Measurements from ENCODE around the gene KIF13A. TPM values are rescaled to one million over a fixed set of nuclear protein-coding genes. Genes with fewer than 3 reads are reported as not detected.
"Not testable (repeated sequence)": the region's sequence is repeated elsewhere in the genome, so short reads cannot be mapped to it uniquely, and the experiment has no call there.

The KIF13A gene
- total and polyA plus RNA-seq, 2 experiments from 2014 or later = 39.1 to 96.9 TPM

DNA sequence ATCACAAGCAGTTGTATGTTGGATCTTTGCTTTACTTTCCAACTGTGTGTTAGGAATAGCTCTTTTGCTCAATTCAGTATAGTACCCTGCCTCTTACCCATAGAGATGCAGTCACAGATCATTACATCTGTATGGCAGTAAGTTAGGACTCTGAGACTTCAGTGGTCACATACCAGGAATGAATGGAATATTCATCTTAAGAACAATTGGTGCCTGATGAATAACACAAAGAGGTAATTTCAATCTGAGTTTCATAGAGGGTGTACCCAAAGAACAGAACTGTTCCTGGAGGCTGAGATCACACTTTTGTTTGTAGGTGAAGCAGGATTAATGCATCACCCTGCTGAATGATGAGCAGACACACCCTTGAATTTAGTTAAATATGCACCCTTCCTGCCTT is 28.7 kb upstream of the KIF13A start:
- no peaks in the 10 kb centered on the region for H3K36me3 ChIP-seq
- TF ChIP-seq, protein P1, sequence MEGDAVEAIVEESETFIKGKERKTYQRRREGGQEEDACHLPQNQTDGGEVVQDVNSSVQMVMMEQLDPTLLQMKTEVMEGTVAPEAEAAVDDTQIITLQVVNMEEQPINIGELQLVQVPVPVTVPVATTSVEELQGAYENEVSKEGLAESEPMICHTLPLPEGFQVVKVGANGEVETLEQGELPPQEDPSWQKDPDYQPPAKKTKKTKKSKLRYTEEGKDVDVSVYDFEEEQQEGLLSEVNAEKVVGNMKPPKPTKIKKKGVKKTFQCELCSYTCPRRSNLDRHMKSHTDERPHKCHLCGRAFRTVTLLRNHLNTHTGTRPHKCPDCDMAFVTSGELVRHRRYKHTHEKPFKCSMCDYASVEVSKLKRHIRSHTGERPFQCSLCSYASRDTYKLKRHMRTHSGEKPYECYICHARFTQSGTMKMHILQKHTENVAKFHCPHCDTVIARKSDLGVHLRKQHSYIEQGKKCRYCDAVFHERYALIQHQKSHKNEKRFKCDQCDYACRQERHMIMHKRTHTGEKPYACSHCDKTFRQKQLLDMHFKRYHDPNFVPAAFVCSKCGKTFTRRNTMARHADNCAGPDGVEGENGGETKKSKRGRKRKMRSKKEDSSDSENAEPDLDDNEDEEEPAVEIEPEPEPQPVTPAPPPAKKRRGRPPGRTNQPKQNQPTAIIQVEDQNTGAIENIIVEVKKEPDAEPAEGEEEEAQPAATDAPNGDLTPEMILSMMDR (IDR thresholded peaks at IDR 0.05; ENCODE audit: low read depth, low read length) = no peak
- DNase-seq (ENCODE audit: low read depth in 1 of 2, low spot score in 1 of 2) = no peak
- H3K4me3 ChIP-seq = no peak overlapping the region
- H3K4me1 ChIP-seq (ENCODE audit: low read depth) = no peaks in the 10 kb centered on the region
- H3K27ac ChIP-seq = no peak overlapping the region
- no peaks in the 10 kb centered on the region for H3K27me3 ChIP-seq
- H3K9me3 ChIP-seq (ENCODE audit: low read depth) = no peaks in the 10 kb centered on the region

DNA sequence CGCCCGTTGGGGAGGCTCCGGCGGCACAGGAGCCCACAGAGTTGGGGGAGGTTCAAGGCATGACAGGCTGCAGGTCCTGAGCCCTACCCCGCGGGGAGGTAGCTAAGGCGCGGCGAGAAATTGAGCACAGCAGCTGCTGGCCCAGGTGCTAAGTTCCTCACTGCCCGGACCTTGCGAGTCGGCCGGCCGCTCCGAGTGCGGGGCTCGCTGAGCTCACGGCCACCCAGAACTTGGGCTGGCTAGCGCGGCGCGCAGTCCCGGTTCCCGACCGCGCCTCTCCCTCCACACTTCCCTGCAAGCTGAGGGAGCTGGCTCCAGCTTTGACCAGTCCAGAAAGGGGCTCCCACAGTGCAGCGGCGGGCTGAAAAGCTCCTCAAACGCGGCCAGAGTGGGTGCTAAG is 23.9 kb upstream of the KIF13A start:
- DNase-seq (ENCODE audit: low read depth in 1 of 2, low spot score in 1 of 2) = no peak
- no peaks in the 10 kb centered on the region for H3K9me3 ChIP-seq (ENCODE audit: low read depth)
- H3K4me3 ChIP-seq = no peak overlapping the region
- no peaks in the 10 kb centered on the region for H3K4me1 ChIP-seq (ENCODE audit: low read depth)
- no peak overlapping the region for H3K27ac ChIP-seq
- TF ChIP-seq, protein P1 (IDR thresholded peaks at IDR 0.05; ENCODE audit: low read depth, low read length) = no peak
- H3K27me3 ChIP-seq = no peaks in the 10 kb centered on the region
- no peaks in the 10 kb centered on the region for H3K36me3 ChIP-seq

DNA sequence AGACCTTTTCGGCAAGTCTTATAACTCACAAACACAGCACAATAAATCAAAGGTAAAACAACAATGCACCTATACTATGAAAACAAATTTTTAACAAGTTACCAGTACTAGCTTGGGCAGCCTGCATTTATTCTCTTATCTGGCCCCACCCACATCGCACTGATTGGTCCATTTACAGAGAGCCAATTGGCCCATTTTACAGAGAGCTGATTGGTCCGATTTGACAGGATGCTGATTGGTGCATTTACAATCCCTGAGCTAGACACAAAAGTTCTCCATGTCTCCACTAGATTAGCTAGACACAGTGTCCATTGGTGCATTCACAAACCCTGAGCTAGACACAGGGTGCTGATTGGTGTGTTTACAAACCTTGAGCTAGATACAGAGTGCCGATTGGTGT is 23.1 kb upstream of the KIF13A start:
- not testable (repeated sequence) for H3K4me3 ChIP-seq; H3K27me3 ChIP-seq; H3K36me3 ChIP-seq; H3K4me1 ChIP-seq (ENCODE audit: low read depth); H3K27ac ChIP-seq; H3K9me3 ChIP-seq (ENCODE audit: low read depth); DNase-seq (ENCODE audit: low read depth in 1 of 2, low spot score in 1 of 2)

DNA sequence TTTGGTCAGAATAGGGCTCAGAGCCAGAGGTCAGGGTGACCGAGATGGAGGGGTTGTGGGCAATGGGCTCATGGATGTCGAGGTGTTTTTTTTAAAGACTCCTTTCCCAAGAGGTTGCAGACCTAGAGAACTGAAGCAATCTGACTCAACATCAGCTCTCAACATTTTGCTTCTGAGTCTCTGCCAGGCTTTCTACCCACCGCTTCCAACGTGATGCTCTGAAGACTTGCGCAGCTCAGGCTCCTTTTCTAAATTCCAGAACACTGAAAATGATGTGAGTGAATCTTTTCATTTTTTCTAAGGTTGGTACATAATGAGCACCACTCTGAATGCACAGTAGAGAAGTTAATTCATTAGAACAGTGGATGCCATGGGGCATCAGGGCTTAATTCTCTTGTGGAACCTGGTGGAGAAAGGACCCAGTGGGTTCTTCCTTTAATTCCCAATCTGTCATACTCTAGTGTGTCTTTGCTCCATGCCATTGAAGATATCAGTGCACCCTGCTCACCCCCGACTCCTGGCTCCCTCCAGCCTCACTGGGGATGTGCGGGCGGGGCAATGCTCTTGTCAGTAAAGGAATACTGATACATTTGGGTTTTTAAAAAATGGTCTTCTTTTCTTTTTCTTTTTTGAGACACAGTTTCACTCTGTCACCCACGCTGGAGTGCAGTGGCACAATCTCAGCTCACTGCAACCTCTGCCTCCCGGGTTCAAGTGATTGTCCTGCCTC is 17.0 kb upstream of the KIF13A start:
- no peak overlapping the region for H3K4me3 ChIP-seq
- TF ChIP-seq, protein P1 (IDR thresholded peaks at IDR 0.05; ENCODE audit: low read depth, low read length) = no peak
- no peak for DNase-seq (ENCODE audit: low read depth in 1 of 2, low spot score in 1 of 2)

DNA sequence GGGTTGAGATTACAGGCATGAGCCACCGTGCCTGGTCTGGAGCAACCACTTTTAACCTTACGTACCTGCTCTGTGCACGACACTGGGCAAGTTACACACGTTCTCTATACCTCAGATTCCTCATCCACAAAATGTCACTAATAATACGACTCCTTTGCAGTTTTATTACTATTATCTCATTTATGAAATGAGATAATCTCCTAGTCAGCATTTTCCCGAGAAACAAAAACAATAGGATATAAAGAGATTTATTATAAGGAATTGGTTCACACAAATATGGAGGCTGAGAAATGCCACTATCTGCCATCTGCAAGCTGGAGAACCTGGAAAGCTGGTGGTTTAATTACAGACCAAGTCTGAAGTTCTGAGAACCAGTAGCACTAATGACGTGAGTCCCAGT is 12.0 kb upstream of the KIF13A start:
- DNase-seq (ENCODE audit: low read depth in 1 of 2, low spot score in 1 of 2) = no peak
- Histone ChIP-seq H3K4me1 (ENCODE audit: low read depth) (no peaks in the 10 kb centered on the region), H3K27me3 (no peaks in the 10 kb centered on the region), H3K9me3 (ENCODE audit: low read depth) (no peaks in the 10 kb centered on the region), H3K4me3 (no peak overlapping the region), H3K36me3 (no peaks in the 10 kb centered on the region), H3K27ac (no peak overlapping the region)
- TF ChIP-seq, protein P1 (IDR thresholded peaks at IDR 0.05; ENCODE audit: low read depth, low read length) = no peak

More for the DNA sequence above, 17.0 kb upstream of the KIF13A start:
- H3K27ac ChIP-seq = no peak overlapping the region
- peaks cover 4% of the 10 kb centered on the region for H3K4me1 ChIP-seq (ENCODE audit: low read depth)
- no peaks in the 10 kb centered on the region for H3K36me3 ChIP-seq
- no peaks in the 10 kb centered on the region for H3K9me3 ChIP-seq (ENCODE audit: low read depth)
- no peaks in the 10 kb centered on the region for H3K27me3 ChIP-seq

DNA sequence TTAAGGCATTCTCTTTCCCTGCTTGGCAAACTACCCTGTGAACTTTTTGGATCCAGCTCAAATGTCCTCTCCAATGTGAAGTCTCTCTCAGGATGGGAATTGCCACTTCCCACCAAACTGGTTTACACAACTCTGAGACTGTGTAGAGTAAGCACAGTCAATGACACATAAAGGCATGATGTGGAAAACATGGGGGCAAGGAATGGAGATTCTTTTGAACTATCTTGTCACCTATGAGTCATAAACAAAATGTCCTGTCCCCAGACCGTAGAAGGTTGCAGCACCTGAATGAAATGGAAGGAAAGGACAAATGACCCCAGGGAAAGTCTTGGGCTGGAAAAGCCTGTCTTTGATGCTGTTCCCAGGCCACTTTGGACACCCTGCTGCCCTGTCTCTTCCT is 11.0 kb upstream of the KIF13A start:
- DNase-seq (ENCODE audit: low read depth in 1 of 2, low spot score in 1 of 2) = no peak
- Histone ChIP-seq H3K36me3 (no peaks in the 10 kb centered on the region), H3K4me1 (ENCODE audit: low read depth) (no peaks in the 10 kb centered on the region), H3K4me3 (no peak overlapping the region), H3K9me3 (ENCODE audit: low read depth) (no peaks in the 10 kb centered on the region), H3K27ac (no peak overlapping the region), H3K27me3 (no peaks in the 10 kb centered on the region)
- TF ChIP-seq, protein P1 (IDR thresholded peaks at IDR 0.05; ENCODE audit: low read depth, low read length) = no peak
